Hepatocyte (in vitro differentiated cells): ENCODE measurements around the gene TMEM203. TPM values are rescaled to one million over a fixed set of nuclear protein-coding genes. Genes with fewer than 3 reads are reported as not detected.
A peak's percentile ranks its signal among the peaks of the same experiment; 100 is the strongest.

Experiments used
- DNase-seq: peaks from one replicate; pipeline ENCODE4 v3.0.0-alpha.2; 2016; ENCODE audit warnings: low spot score
- H2AFZ ChIP-seq: fragments of 200-600 bp; sonication (generic); 2 replicates; pipeline ENCODE4 v1.6.0; 2016; ENCODE audit warnings: antibody characterized with exemption, mild to moderate bottlenecking
- H3K27ac ChIP-seq: fragments of 200-600 bp; sonication (generic); 2 replicates; pipeline ENCODE4 v1.5.1; 2016; ENCODE audit warnings: mild to moderate bottlenecking
- H3K27me3 ChIP-seq: fragments of 200-600 bp; sonication (generic); 2 replicates; pipeline ENCODE4 v1.6.1; 2016
- H3K36me3 ChIP-seq: fragments of 200-600 bp; sonication (generic); replicated peaks from 2 replicates; pipeline ENCODE4 v1.5.1; 2016; ENCODE audit warnings: low read depth; ENCODE audit not compliant: insufficient read depth
- H3K4me1 ChIP-seq: fragments of 200-600 bp; sonication (generic); 2 replicates; pipeline ENCODE4 v1.5.1; 2016; ENCODE audit warnings: mild to moderate bottlenecking, moderate library complexity; ENCODE audit not compliant: insufficient read depth
- H3K4me2 ChIP-seq: fragments of 200-600 bp; sonication (generic); 2 replicates; pipeline ENCODE4 v1.6.0; 2016
- H3K4me3 ChIP-seq: fragments of 200-600 bp; sonication (generic); 2 replicates; pipeline ENCODE4 v1.5.1; 2016; ENCODE audit warnings: mild to moderate bottlenecking
- H3K79me2 ChIP-seq: fragments of 200-600 bp; sonication (generic); 2 replicates; pipeline ENCODE4 v1.6.0; 2017; ENCODE audit warnings: mild to moderate bottlenecking
- H3K9me2 ChIP-seq: fragments of 200-600 bp; sonication (generic); replicated peaks from 2 replicates; pipeline ENCODE4 v1.6.0; 2017; ENCODE audit warnings: mild to moderate bottlenecking; ENCODE audit not compliant: insufficient read depth
- H3K9me3 ChIP-seq: fragments of 200-600 bp; sonication (generic); 2 replicates; pipeline ENCODE4 v1.5.1; 2016; ENCODE audit warnings: low read depth, mild to moderate bottlenecking
- H4K20me1 ChIP-seq: fragments of 200-600 bp; sonication (generic); 2 replicates; pipeline ENCODE4 v1.6.0; 2016; ENCODE audit warnings: mild to moderate bottlenecking; ENCODE audit not compliant: insufficient read depth, poor library complexity, severe bottlenecking
- EZH2 ChIP-seq: fragments of 200-600 bp; sonication (generic); IDR thresholded peaks from 2 replicates; pipeline ENCODE4 v1.6.1; 2016; ENCODE audit warnings: antibody characterized with exemption, mild to moderate bottlenecking, borderline replicate concordance
- EZH2phosphoT487 ChIP-seq: fragments of 200-600 bp; sonication (generic); IDR thresholded peaks from one replicate; pipeline ENCODE4 v1.6.1; 2018; ENCODE audit warnings: antibody characterized with exemption, mild to moderate bottlenecking, low read depth, moderate library complexity; ENCODE audit not compliant: unreplicated experiment, severe bottlenecking
- WGBS: methylation state at CpG from one replicate; pipeline ENCODE4 v1.1.6; 2016; ENCODE audit warnings: low lambda C conversion rate; ENCODE audit errors: missing lambda C conversion rate; 5-methylcytosine and 5-hydroxymethylcytosine counted together
- polyA plus RNA-seq: library from polyadenylated mRNA; unstranded; fragments of >200 nt; fragmentation: Nextera tagmentation; extraction: Ambion mirVana; gene quantifications from 2 replicates; pipeline ENCODE4 v1.2.1, GENCODE V29; 2016
- total RNA-seq: library from RNA; depleted of rRNA; stranded (reverse); fragments of >200 nt; gene quantifications from 2 replicates; pipeline ENCODE4 v1.2.3, GENCODE V29; 2014
- TF ChIP-seq, protein P1 (sequence below): fragments of 200-600 bp; sonication (generic); IDR thresholded peaks from 2 replicates; pipeline ENCODE4 v1.5.1; 2016; ENCODE audit warnings: antibody characterized with exemption, mild to moderate bottlenecking; ENCODE audit not compliant: poor library complexity

Gene TMEM203
- total and polyA plus RNA-seq, 2 experiments from 2014 or later, result 37.6 to 60.7 TPM

DNA sequence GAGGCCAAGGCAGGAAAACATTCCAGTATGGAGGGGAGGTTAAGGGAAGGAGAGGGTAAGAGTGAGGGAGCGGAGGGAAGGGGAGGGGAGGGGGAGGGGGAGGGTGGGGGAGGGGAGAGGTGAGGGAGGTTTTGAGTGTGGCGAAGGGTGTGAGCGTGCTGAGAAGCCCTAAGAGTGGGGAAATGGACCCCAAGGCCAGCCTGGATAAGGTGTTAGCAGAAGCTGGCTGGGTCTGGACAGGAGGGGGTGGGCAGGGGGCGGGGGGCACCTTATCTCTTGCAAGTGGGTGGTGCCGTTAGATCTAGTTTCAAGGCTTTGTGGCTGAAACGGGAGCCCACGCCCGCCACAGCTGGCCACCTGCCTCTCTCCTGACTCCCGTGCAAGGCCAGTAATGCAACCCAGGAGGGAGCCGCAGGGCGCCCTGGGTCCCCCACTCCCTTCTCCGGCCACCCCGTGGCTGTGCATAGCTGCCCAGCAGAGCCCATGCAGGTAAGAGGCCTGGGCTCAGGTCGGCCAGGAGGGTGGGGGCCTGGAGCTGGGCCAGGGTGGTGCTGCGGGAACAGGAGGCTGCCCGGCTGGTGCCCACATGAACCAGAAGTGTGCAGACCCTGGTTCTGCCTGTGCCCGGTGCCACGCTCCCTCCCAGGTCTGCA is 22.5 kb upstream of the TMEM203 start:
- H3K4me2 ChIP-seq, result peak overlapping the region; percentile 29
- H3K4me3 ChIP-seq, result no peak overlapping the region
- H3K36me3 ChIP-seq, result no peaks in the 10 kb centered on the region
- H3K79me2 ChIP-seq, result no peaks in the 10 kb centered on the region
- DNase-seq, result no peak
- H3K27me3 ChIP-seq, result no peaks in the 10 kb centered on the region
- no peak overlapping the region for H3K27ac ChIP-seq
- 64% methylated on average over 12 of the region's 18 CpGs for WGBS
- H3K4me1 ChIP-seq, result peaks cover 50% of the 10 kb centered on the region
- no peaks in the 10 kb centered on the region for H3K9me2 ChIP-seq
- no peaks in the 10 kb centered on the region for H3K9me3 ChIP-seq
- TF ChIP-seq EZH2phosphoT487, result no peak
- TF ChIP-seq, protein P1, sequence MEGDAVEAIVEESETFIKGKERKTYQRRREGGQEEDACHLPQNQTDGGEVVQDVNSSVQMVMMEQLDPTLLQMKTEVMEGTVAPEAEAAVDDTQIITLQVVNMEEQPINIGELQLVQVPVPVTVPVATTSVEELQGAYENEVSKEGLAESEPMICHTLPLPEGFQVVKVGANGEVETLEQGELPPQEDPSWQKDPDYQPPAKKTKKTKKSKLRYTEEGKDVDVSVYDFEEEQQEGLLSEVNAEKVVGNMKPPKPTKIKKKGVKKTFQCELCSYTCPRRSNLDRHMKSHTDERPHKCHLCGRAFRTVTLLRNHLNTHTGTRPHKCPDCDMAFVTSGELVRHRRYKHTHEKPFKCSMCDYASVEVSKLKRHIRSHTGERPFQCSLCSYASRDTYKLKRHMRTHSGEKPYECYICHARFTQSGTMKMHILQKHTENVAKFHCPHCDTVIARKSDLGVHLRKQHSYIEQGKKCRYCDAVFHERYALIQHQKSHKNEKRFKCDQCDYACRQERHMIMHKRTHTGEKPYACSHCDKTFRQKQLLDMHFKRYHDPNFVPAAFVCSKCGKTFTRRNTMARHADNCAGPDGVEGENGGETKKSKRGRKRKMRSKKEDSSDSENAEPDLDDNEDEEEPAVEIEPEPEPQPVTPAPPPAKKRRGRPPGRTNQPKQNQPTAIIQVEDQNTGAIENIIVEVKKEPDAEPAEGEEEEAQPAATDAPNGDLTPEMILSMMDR, result no peak
- H4K20me1 ChIP-seq, result no peaks in the 10 kb centered on the region
- H2AFZ ChIP-seq, result no peak overlapping the region

DNA sequence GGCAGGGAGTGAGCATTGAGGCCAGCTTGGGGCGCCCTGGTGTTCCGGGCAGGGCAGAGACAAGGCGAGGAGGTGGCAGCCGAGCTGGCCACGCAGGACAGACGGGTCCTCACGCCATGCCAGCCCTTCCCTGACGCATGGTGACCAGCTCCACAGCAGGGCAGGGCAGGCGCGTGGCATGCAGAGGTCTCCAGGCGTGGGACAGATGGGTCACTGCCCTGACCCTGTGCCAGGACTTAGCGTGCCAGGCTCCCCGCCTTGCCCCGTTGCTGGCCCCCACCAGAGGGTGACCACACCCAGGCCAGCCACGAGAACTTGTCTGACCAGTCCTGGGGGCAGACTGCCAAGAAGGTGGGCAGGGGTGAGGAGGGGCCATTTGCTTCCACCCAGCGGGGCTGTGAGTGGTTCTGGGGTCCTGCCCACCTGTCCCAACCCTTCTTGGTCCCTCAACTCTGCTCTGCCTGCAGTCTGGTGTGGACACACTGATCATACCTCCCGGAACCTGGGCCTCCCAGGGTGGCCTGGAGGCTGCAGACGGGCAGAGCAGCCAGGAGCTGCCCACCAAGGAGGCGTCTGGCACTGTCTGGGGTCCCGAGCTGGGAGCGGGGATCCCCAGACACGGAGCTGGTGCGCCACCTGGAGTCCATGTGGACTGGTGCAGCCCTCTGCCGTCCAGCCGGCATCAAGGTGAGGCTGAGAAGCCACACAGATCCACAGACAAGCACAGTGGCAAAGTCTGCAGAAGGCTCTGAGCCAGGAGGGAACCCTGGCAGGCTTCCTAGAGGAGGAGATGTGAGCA is 21.8 kb upstream of the TMEM203 start, which contains the start of gene RNF224:
RNF224 (plus strand) TSS at position 449 of the 799 bp plus-strand sequence. CDS start 834 bp downstream, outside the sequence.
- Histone ChIP-seq H3K4me1 (peaks cover 56% of the 10 kb centered on the region), H3K4me2 (peak within 1 kb of the TSS; percentile 65), H3K79me2 (no peaks in the 10 kb centered on the region), H3K9me3 (no peaks in the 10 kb centered on the region), H3K36me3 (no peaks in the 10 kb centered on the region), H2AFZ (no peak within 1 kb of the TSS), H3K9me2 (no peaks in the 10 kb centered on the region), H3K4me3 (no peak within 1 kb of the TSS), H3K27ac (peak within 1 kb of the TSS; percentile 46), H4K20me1 (no peaks in the 10 kb centered on the region), H3K27me3 (no peaks in the 10 kb centered on the region)
- DNase-seq, result peak; percentile 90
- WGBS, result 50% methylated on average over 25 of the region's 25 CpGs
- TF ChIP-seq EZH2 (no peak), EZH2phosphoT487 (no peak)
- TF ChIP-seq, protein P1, result peak; percentile 84

DNA sequence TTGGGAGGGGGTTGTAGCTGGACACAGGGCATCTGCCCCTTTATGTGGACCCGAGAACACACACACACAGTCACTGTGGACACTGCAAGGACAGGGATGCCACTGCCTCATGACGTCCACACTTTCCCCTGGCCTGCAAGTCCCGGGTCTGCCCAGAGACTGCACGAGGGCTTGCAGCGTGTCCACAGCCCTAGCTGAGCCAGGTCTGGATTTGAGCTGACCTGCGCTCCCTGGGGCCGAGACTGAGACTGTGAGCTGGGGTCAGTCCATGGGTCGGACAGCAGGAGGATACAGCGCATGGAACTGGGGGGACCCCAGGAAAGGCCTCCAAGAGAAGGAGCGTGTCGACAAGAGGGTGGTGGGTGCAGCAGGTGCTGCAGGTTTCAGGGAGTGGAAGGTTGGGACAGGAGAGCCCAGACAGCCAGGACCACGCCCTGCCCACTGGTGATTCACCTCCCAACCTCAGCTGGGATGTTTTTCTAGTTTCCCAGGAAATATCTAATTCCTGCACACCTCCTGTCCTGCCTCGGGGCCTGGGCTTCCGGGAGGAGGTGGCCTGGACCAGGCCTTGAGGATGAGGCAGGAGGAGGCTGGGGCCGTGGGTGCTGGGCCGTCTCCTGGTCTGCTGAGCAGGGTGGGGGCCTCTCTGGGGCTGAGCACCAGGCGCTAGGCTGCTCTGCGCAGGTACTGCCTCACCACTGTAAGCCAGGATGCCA is 21.0 kb upstream of the TMEM203 start:
- Histone ChIP-seq H4K20me1 (no peaks in the 10 kb centered on the region), H3K27ac (peak overlapping the region; percentile 46), H3K9me3 (no peaks in the 10 kb centered on the region), H2AFZ (no peak overlapping the region), H3K9me2 (no peaks in the 10 kb centered on the region), H3K4me2 (peak overlapping the region; percentile 65), H3K27me3 (no peaks in the 10 kb centered on the region), H3K4me1 (peaks cover 56% of the 10 kb centered on the region), H3K4me3 (no peak overlapping the region), H3K79me2 (no peaks in the 10 kb centered on the region), H3K36me3 (no peaks in the 10 kb centered on the region)
- no peak for DNase-seq
- TF ChIP-seq, protein P1, result no peak
- TF ChIP-seq EZH2phosphoT487 (no peak), EZH2 (no peak)
- WGBS, result 77% methylated on average over 18 of the region's 18 CpGs
